Activated CD8-positive, alpha-beta T cell treated with anti-CD3 and anti-CD28 coated beads for 36 hours (primary cell): Measurements from ENCODE around the gene ADIPOR1. TPM values are rescaled to one million over a fixed set of nuclear protein-coding genes. Genes with fewer than 3 reads are reported as not detected.
"Not testable (repeated sequence)": the region's sequence is repeated elsewhere in the genome, so short reads cannot be mapped to it uniquely, and the experiment has no call there.

Experiments used
- ATAC-seq: fragments of 200-7000 bp; cut with Tn5 transposase; one replicate; pipeline ENCODE4 v1.10.0; 2021; ENCODE audit warnings: mild to moderate bottlenecking, moderate library complexity
- CTCF ChIA-PET: fragments of 350-600 bp; sonication (Branson Sonifier 250); formaldehyde crosslinking; loops from one replicate; lab custom pipeline; 2021; ENCODE audit warnings: antibody characterized with exemption; lab: Charles Lee
- POLR2A ChIA-PET: fragments of 350-600 bp; sonication (Branson Sonifier 250); formaldehyde crosslinking; loops from one replicate; lab custom pipeline; 2021; ENCODE audit warnings: antibody characterized with exemption; lab: Charles Lee
- DNase-seq: peaks from one replicate; pipeline ENCODE4 v3.0.0-alpha.2; 2020
- H3K27ac Mint-ChIP-seq: one replicate; pipeline ENCODE4 v1.8.0; 2021; ENCODE audit warnings: mild to moderate bottlenecking, mixed read lengths
- H3K27me3 Mint-ChIP-seq: one replicate; pipeline ENCODE4 v1.8.0; 2021; ENCODE audit warnings: mixed read lengths
- H3K36me3 Mint-ChIP-seq: one replicate; pipeline ENCODE4 v1.8.0; 2021; ENCODE audit warnings: low read depth, mixed read lengths
- H3K4me1 Mint-ChIP-seq: one replicate; pipeline ENCODE4 v1.8.0; 2021; ENCODE audit warnings: low read depth, mixed read lengths
- H3K4me3 Mint-ChIP-seq: one replicate; pipeline ENCODE4 v1.8.0; 2021; ENCODE audit warnings: mild to moderate bottlenecking, moderate library complexity, mixed read lengths
- H3K9me3 Mint-ChIP-seq: one replicate; pipeline ENCODE4 v1.8.0; 2021; ENCODE audit warnings: mixed read lengths
- CTCF ChIP-seq: fragments of 200-600 bp; IDR thresholded peaks from one replicate; pipeline ENCODE4 v1.8.0; 2022; ENCODE audit warnings: antibody characterized with exemption, mild to moderate bottlenecking
- intact Hi-C: fragments of 100-400 bp; cut with micrococcal nuclease; formaldehyde crosslinking; loops from one replicate; pipeline ENCODE4 v1.10.0; 2022
- total RNA-seq, 2 experiments: library from RNA; stranded (reverse); gene quantifications; one replicate each; pipeline ENCODE4 v1.2.3, GENCODE V29; 2021

Gene ADIPOR1
- total RNA-seq, 2 experiments from 2014 or later: 64.8 to 67.0 TPM

- intact Hi-C loops: no loop called here
- Mint-ChIP-seq H3K27ac (no peak overlapping the region), H3K4me3 (no peak overlapping the region), H3K9me3 (no peaks in the 10 kb centered on the region), H3K36me3 (peaks cover 41% of the 10 kb centered on the region), H3K4me1 (no peaks in the 10 kb centered on the region), H3K27me3 (no peaks in the 10 kb centered on the region)
- POLR2A ChIA-PET: interaction anchor here (0.7 to 1.7 kb wide), 3 partner anchors 10 to 23 kb away, joined by 3 to 9 read pairs (median 3); no protein-coding TSS in a partner anchor
- CTCF ChIA-PET: interaction anchor here (1.1 to 4.8 kb wide), 3 partner anchors 10 to 62 kb away, joined by 3 to 19 read pairs (median 14); no protein-coding TSS in a partner anchor
- DNase-seq (no peak), ATAC-seq (no peak)
- TF ChIP-seq CTCF: no peak
Measured at GRCh38 chr1:202944438-202944921, 13.6 kb downstream of the ADIPOR1 start.

- no peak for TF ChIP-seq CTCF
- H3K4me1 Mint-ChIP-seq: no peaks in the 10 kb centered on the region
- H3K27me3 Mint-ChIP-seq: no peaks in the 10 kb centered on the region
- no peak for ATAC-seq
- H3K27ac Mint-ChIP-seq: no peak overlapping the region
- CTCF ChIA-PET: interaction anchor here (1.4 to 4.8 kb wide), 3 partner anchors 25 to 70 kb away, joined by 3 to 19 read pairs (median 5); partner anchors contain the start of gene CYB5R1
- H3K9me3 Mint-ChIP-seq: no peaks in the 10 kb centered on the region
- POLR2A ChIA-PET: interaction anchor here (1.1 kb wide), 1 partner anchor 65 kb away, joined by 4 read pairs; the partner anchor contains the start of gene TMEM183A
- peaks cover 35% of the 10 kb centered on the region for H3K36me3 Mint-ChIP-seq
- no peak for DNase-seq
- intact Hi-C loops: no loop called here
- H3K4me3 Mint-ChIP-seq: no peak overlapping the region
Measured at GRCh38 chr1:202942426-202942825, 15.7 kb downstream of the ADIPOR1 start.

GRCh38 chr1:202941372-202941771 lies 16.7 kb downstream of the ADIPOR1 start:
- no peak for TF ChIP-seq CTCF
- Mint-ChIP-seq H3K4me1 (no peaks in the 10 kb centered on the region), H3K27ac (no peak overlapping the region), H3K9me3 (no peaks in the 10 kb centered on the region), H3K27me3 (no peaks in the 10 kb centered on the region), H3K4me3 (no peak overlapping the region), H3K36me3 (peaks cover 34% of the 10 kb centered on the region)
- intact Hi-C loops: no loop called here
- ChIA-PET CTCF (no interaction called here), POLR2A (no interaction called here)
- ATAC-seq (no peak), DNase-seq (no peak)

- Mint-ChIP-seq H3K9me3 (no peaks in the 10 kb centered on the region), H3K4me1 (no peaks in the 10 kb centered on the region), H3K27ac (no peak overlapping the region), H3K36me3 (peaks cover 30% of the 10 kb centered on the region), H3K27me3 (no peaks in the 10 kb centered on the region), H3K4me3 (no peak overlapping the region)
- ATAC-seq (no peak), DNase-seq (no peak)
- POLR2A ChIA-PET: interaction anchor here (1.1 kb wide), 1 partner anchor 14 kb away, joined by 8 read pairs; no protein-coding TSS in a partner anchor
- intact Hi-C loops: no loop called here
- TF ChIP-seq CTCF: no peak
- CTCF ChIA-PET: interaction anchor here (1.5 kb wide), 1 partner anchor 13 kb away, joined by 3 read pairs; the partner anchor contains the start of gene KLHL12
Measured at GRCh38 chr1:202940561-202940960, 17.6 kb downstream of the ADIPOR1 start.

- H3K36me3 Mint-ChIP-seq: peaks cover 15% of the 10 kb centered on the region
- peaks cover 1% of the 10 kb centered on the region for H3K27me3 Mint-ChIP-seq
- CTCF ChIA-PET: no interaction called here
- ATAC-seq (no peak), DNase-seq (no peak)
- POLR2A ChIA-PET: no interaction called here
- no peaks in the 10 kb centered on the region for H3K9me3 Mint-ChIP-seq
- intact Hi-C loops: no loop called here
- peaks cover 2% of the 10 kb centered on the region for H3K4me1 Mint-ChIP-seq
- no peak overlapping the region for H3K4me3 Mint-ChIP-seq
- no peak overlapping the region for H3K27ac Mint-ChIP-seq
- TF ChIP-seq CTCF: no peak
Measured at GRCh38 chr1:202938287-202938925, 19.7 kb downstream of the ADIPOR1 start.

GRCh38 chr1:202936409-202936808 lies 21.7 kb downstream of the ADIPOR1 start:
- H3K4me1 Mint-ChIP-seq, intact Hi-C loops, H3K4me3 Mint-ChIP-seq, ATAC-seq, H3K36me3 Mint-ChIP-seq, CTCF ChIA-PET, H3K27ac Mint-ChIP-seq, DNase-seq, H3K9me3 Mint-ChIP-seq, POLR2A ChIA-PET, H3K27me3 Mint-ChIP-seq: not testable (repeated sequence)
